Measurements from ENCODE around the gene CRIP3. TPM values are rescaled to one million over a fixed set of nuclear protein-coding genes. Genes with fewer than 3 reads are reported as not detected.

Gene CRIP3
- total RNA-seq, 2 donors from 2014 or later = 4.2 to 4.6 TPM

DNA sequence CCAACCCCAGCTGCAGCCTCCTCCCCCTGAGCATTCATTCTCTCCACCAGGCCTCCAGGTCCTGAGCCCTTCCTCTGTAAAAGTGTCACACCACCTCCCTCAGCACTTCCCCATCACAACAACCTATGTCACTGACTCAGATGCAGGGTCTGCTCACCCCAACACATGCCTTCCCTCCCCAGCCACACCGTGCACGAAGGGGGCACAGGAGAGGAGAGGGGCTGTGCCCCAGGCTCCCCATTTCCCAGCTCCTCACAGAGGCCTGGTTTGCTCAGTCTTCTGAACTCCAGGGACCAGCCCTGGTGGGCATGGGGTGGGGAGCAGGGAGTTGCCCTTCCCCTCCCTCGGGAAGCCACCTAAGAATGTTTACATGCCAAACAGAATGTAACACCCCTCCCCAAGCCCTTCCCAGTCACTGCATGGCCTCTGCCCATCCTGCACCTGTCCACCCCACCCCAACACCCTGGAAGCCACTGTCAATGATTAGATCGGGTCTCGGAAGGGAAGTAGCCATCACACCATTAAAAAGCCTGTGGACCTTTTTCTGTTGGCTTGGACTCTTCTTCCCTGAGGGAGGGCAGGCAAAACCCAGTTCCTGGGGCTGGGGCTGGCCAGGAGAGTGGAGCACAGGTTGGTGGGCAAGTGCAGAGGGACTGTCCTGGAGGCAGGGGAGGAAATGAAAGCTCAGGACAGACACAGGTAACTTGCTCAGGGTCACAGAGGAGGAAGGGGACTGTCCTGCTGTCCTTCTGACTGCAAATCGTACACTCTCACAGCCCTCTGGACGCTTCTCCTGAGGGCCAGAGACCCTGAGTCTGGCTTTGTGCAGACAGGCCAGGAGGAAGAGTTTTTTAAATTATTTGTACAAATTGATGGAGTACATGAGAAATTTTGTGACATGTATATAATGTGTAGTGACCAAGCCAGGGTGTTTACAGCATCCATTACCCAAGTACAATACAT lies 20.6 kb downstream of the CRIP3 start:
- Mint-ChIP-seq H3K27me3 (peaks cover 12% of the 10 kb centered on the region), H3K9me3 (no peaks in the 10 kb centered on the region), H3K4me1 (no peaks in the 10 kb centered on the region), H3K4me3 (no peak overlapping the region), H3K36me3 (ENCODE audit: low read depth) (no peaks in the 10 kb centered on the region), H3K27ac (no peak overlapping the region)
- ATAC-seq (replicated peaks) = no peak

DNA sequence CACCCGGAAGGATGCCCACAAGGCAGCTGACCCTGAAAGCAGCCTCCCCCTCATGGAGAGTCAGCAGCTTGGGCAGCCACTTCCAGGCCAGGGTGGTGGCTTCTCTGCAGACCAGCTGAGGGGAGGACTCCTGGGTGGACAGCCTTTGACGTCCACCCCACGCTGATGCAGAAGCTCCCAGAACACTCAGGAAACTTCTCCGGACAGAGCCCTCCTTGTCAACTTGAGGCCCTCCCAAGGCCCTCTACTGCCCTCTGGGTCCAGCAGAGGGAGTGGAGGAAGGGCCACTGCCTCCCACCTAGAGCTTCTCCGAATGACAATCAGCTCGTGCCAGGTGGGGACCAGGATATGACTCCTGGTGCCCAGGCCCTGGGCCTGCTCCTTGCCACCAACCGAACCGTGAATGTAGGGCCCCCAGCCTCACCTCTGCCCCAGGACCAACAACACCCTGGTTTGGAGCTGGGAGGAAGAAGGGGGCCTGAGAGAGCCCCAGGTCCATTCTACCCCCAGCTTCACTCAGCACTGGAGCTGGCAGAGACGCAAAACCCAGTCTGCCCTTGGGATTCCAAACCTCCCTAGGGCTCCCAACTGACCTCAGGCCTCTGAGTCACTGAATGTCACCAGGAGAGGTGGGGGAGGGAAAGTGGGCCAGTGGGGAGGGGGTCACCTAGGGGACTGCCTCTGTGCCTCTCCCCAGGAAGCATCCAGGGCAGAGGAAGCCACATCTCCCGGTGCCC lies 21.5 kb downstream of the CRIP3 start:
- Mint-ChIP-seq H3K4me1 (no peaks in the 10 kb centered on the region), H3K36me3 (ENCODE audit: low read depth) (no peaks in the 10 kb centered on the region), H3K4me3 (no peak overlapping the region), H3K9me3 (no peaks in the 10 kb centered on the region), H3K27me3 (peaks cover 12% of the 10 kb centered on the region), H3K27ac (no peak overlapping the region)
- ATAC-seq (replicated peaks) = no peak

DNA sequence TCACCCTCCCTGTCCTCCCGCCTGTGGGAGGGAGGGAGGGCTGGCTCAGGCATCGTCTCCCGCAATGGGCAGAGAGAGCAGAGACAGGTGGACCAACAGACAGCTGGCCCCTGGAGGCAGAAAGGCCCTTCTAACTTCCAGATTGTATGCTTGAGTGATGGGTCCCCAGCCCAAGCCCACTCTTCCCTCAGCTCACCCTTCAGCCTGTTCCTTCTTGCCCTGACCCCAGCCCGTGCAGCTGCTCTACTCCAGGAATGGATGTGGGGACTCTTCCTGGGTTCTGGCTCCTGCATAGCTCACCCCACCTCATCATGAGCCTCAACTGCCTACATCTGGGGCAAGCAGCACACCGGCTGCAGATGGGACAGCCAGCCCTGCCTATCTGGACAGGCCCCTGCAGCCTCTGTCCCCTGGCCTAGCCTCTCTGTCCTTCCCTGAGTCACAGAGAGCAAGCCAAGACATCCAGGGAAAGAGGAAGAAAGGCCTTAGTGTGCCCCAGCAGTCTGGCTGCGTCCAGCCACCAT lies 22.1 kb downstream of the CRIP3 start:
- no peak for ATAC-seq (replicated peaks)
- Mint-ChIP-seq H3K27ac (no peak overlapping the region), H3K27me3 (peaks cover 15% of the 10 kb centered on the region), H3K9me3 (no peaks in the 10 kb centered on the region), H3K36me3 (ENCODE audit: low read depth) (no peaks in the 10 kb centered on the region), H3K4me3 (no peak overlapping the region), H3K4me1 (no peaks in the 10 kb centered on the region)

DNA sequence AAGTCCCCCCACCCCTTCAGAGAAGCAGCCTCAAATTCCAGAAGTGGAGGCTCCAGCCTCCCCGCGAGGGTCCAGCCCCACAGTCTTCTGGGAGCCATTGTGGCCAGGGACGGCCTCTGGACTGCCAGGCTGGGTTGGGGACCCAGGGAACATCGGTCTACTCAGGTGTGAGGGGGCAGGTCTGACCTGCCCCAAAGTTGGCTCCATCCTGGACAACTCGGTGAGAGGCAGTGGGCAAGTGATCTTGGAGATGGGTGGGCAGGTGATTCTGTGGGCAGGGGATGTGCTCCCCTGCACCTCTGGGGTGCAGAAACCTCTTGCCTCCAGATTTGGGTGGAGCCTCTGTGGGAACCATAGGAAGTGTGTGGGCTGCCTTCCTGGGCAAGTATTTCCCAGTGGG lies 22.8 kb downstream of the CRIP3 start:
- H3K9me3 Mint-ChIP-seq = no peaks in the 10 kb centered on the region
- no peak for ATAC-seq (replicated peaks)
- no peaks in the 10 kb centered on the region for H3K4me1 Mint-ChIP-seq
- no peaks in the 10 kb centered on the region for H3K36me3 Mint-ChIP-seq (ENCODE audit: low read depth)
- no peak overlapping the region for H3K27ac Mint-ChIP-seq
- H3K4me3 Mint-ChIP-seq = no peak overlapping the region
- H3K27me3 Mint-ChIP-seq = peaks cover 19% of the 10 kb centered on the region

DNA sequence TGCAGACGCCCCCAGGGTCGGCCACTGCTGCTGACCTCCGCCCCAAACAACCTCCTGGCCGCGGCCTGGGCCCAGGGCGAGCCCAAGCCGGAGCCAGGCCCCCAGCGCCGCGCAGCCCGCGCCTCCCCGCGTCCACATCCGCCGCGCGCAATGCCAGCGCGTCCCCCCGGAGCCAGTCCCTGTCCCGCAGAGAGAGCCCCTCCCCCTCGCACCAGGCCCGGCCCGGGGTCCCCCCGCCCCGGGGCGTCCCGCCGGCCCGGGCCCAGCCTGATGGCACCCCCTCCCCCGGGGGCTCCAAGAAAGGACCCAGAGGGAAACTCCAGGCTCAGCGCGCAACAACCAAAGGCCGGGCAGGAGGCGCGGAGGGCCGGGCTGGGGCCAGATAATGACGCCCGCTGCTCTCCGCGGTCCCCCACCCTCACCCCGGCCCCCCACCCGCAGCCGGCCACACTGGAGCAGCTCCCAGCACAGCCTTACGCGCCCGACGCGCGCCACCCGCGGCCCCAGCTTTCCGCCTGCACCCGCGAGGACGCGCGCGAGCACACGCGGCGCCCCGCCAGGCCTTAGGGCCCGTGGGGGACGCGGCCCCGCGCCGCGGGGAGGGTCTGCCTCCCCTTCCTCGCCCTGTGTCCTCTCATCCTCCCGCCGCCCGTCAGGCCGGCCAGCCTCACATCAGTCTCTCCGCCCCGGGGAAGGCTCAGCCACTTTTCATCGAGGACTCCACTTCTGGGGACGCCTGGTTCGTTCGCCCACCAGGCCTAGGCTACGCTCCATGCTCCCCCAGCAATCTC lies 23.4 kb downstream of the CRIP3 start:
- peaks cover 24% of the 10 kb centered on the region for H3K27me3 Mint-ChIP-seq
- no peaks in the 10 kb centered on the region for H3K4me1 Mint-ChIP-seq
- H3K27ac Mint-ChIP-seq = no peak overlapping the region
- H3K4me3 Mint-ChIP-seq = no peak overlapping the region
- H3K36me3 Mint-ChIP-seq (ENCODE audit: low read depth) = no peaks in the 10 kb centered on the region
- no peak for ATAC-seq (replicated peaks)
- no peaks in the 10 kb centered on the region for H3K9me3 Mint-ChIP-seq

DNA sequence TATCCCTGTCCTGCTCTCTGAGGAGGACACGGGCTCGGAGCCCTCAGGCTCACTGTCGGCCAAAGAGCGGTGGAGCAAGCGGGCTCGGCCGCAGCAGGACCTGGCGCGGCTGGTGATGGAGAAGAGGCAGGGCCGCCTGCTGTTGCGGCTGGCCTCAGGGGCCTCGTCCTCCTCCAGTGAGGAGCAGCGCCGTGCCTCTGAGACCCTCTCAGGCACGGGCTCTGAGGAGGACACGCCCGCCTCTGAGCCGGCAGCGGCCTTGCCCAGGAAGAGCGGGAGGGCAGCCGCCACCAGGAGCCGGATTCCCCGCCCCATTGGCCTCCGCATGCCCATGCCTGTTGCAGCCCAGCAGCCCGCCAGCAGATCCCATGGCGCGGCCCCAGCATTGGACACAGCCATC lies 24.7 kb downstream of the CRIP3 start:
- no peaks in the 10 kb centered on the region for H3K9me3 Mint-ChIP-seq
- H3K4me1 Mint-ChIP-seq = no peaks in the 10 kb centered on the region
- H3K36me3 Mint-ChIP-seq (ENCODE audit: low read depth) = no peaks in the 10 kb centered on the region
- H3K4me3 Mint-ChIP-seq = no peak overlapping the region
- ATAC-seq (replicated peaks) = no peak
- peaks cover 24% of the 10 kb centered on the region for H3K27me3 Mint-ChIP-seq
- no peak overlapping the region for H3K27ac Mint-ChIP-seq

DNA sequence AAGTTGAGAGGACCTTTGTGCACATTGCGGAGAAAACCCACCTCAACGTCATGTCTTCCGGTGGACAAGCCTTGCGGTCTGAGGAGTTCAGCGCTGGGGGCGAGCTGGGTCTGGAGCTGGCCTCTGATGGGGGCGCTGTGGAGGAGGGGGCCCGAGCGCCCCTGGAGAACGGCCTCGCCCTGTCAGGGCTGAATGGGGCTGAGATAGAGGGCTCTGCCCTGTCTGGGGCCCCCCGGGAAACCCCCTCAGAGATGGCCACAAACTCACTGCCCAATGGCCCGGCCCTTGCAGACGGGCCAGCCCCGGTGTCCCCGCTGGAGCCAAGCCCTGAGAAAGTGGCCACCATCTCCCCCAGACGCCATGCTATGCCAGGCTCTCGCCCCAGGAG lies 25.1 kb downstream of the CRIP3 start:
- H3K9me3 Mint-ChIP-seq = no peaks in the 10 kb centered on the region
- no peak overlapping the region for H3K27ac Mint-ChIP-seq
- H3K4me3 Mint-ChIP-seq = no peak overlapping the region
- ATAC-seq (replicated peaks) = no peak
- H3K36me3 Mint-ChIP-seq (ENCODE audit: low read depth) = no peaks in the 10 kb centered on the region
- H3K4me1 Mint-ChIP-seq = no peaks in the 10 kb centered on the region
- peaks cover 24% of the 10 kb centered on the region for H3K27me3 Mint-ChIP-seq

DNA sequence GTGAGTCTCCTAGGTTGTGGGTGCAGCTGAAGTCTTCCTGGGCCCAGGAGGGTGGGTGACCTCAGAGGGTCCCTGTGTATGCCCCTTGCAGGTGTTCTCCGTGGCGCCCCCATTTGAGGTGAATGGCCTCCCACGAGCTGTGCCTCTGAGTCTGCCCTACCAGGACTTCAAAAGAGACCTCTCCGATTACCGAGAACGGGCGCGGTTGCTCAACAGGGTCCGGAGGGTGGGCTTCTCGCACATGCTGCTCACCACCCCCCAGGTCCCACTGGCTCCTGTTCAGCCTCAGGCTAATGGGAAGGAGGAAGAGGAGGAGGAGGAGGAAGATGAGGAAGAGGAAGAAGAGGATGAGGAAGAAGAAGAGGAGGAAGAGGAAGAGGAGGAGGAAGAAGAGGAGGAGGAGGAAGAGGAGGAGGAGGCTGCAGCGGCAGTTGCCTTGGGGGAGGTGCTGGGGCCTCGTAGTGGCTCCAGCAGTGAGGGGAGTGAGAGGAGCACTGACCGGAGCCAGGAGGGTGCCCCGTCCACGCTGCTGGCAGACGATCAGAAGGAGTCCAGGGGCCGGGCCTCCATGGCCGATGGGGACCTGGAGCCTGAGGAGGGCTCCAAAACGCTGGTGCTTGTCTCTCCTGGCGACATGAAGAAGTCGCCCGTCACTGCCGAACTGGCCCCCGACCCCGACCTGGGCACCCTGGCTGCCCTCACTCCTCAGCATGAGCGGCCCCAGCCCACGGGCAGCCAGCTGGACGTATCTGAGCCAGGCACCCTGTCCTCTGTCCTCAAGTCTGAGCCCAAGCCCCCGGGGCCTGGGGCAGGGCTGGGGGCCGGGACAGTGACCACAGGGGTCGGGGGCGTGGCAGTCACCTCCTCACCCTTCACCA lies 25.8 kb downstream of the CRIP3 start:
- no peaks in the 10 kb centered on the region for H3K4me1 Mint-ChIP-seq
- no peak overlapping the region for H3K4me3 Mint-ChIP-seq
- H3K36me3 Mint-ChIP-seq (ENCODE audit: low read depth) = no peaks in the 10 kb centered on the region
- H3K27ac Mint-ChIP-seq = no peak overlapping the region
- H3K9me3 Mint-ChIP-seq = no peaks in the 10 kb centered on the region
- H3K27me3 Mint-ChIP-seq = peaks cover 24% of the 10 kb centered on the region
- ATAC-seq (replicated peaks) = no peak

DNA sequence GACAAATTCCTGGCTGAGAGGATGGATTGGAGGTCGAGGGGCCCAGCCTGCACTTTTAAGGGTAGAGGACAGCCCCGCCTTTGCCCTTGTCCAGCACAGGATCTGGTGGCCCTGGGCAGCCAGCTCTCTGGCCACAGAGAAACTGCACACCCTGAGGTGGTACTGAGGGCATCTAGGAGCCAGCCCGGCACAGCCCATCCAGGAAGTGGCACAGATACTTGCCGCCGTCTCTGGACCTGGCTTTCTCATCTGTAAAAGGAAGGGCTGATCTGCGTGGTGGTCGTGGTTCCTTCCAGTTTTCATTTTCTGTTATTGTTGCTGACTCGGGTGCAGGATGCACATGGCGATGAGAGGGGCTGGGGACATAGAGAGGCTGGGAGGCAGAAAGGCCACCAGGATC lies 26.6 kb downstream of the CRIP3 start:
- Mint-ChIP-seq H3K4me3 (no peak overlapping the region), H3K27me3 (peaks cover 27% of the 10 kb centered on the region), H3K9me3 (no peaks in the 10 kb centered on the region), H3K4me1 (no peaks in the 10 kb centered on the region), H3K36me3 (ENCODE audit: low read depth) (no peaks in the 10 kb centered on the region), H3K27ac (no peak overlapping the region)
- no peak for ATAC-seq (replicated peaks)

DNA sequence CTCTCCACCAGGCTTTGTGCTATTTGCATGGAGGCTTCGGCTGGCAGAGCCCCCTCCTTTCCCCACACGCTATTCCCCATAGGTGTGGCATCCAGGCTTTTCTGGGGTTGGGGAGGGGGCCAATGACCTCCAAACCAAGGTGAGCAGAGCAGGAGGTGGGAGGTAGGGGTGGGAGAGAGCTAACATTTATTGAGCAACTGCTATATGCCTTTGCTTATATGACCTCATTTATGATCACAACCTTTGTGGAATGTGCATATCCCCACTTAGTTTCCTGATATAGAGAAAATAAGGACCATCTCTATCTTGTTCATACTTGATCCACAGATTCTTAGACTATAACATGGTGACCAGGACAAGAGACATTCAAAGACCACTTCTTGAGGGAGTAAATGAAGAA lies 28.4 kb downstream of the CRIP3 start:
- Mint-ChIP-seq H3K27ac (no peak overlapping the region), H3K4me1 (peaks cover 6% of the 10 kb centered on the region), H3K36me3 (ENCODE audit: low read depth) (no peaks in the 10 kb centered on the region), H3K9me3 (no peaks in the 10 kb centered on the region), H3K27me3 (peaks cover 22% of the 10 kb centered on the region), H3K4me3 (no peak overlapping the region)
- no peak for ATAC-seq (replicated peaks)

DNA sequence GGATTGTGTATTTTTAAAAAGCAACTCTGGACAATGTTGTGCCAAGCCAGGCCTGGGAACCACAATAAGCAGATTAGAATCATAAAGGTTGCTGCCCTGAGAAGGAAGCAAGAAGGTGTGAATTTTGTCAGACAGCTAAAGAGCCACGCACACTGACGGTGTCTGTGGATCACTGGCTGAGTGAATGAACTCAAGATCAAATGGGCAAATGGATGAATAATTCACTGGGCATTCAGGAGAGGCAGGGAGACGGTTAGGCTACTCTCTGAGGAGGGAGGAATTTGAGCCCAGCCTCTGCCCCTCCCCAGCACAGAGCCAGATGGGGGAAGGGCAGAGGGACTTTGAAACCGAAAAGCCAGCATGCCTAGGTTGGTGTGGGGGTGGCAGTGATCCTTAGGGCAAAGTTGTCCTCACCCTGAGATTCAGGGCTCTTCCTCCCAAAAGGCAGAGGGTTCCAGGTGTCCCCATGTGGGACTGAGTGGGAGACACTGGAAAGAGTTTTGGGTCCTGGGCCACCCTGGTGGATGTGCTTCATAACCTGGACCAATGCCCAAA lies 30.0 kb downstream of the CRIP3 start:
- no peak for ATAC-seq (replicated peaks)
- peaks cover 22% of the 10 kb centered on the region for H3K27me3 Mint-ChIP-seq
- H3K36me3 Mint-ChIP-seq (ENCODE audit: low read depth) = no peaks in the 10 kb centered on the region
- H3K9me3 Mint-ChIP-seq = no peaks in the 10 kb centered on the region
- peaks cover 6% of the 10 kb centered on the region for H3K4me1 Mint-ChIP-seq
- H3K4me3 Mint-ChIP-seq = no peak overlapping the region
- no peak overlapping the region for H3K27ac Mint-ChIP-seq

DNA sequence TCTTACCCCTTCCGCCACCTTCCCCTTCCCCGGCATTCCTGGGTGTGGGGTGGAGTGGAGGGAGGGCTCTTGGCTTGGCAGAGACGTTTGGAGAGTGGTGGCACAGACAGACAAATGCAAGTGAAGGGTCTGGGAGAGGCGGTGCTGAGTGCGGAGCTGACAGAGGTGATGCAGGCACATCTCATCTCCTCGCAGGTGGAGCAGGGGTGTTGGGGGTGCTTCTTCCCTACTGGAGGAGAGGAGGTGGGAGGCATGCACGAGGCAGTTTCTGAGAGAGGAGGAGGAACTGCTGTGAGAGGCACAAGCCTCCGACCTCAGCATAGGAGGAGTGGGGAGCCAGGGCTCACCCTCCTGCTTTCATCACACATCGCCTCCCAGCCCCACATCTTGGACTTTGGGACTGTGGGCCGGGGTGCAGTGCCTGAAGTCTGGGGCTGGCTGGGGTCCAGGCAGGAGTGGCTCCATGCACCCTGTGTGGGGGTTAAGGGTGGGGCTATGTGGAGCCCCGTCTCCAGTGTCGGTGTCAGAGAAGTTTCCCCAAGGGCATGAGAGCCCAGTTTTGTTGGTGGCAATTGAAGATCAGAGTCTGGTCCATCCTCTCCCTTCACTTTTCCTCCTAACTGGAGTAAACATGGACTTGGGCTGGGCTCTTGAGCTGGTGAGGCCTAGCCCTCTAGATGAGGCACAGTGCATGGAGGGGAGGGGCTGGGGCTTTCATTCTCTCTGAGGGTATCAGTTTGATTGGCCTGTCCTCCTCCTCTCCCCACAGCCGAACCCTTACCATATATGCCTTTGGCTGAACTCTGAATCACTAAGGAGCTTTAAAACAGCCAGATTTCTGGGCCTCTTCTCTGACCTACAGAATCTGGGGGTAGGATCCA lies 30.7 kb downstream of the CRIP3 start:
- Mint-ChIP-seq H3K4me3 (no peak overlapping the region), H3K9me3 (no peaks in the 10 kb centered on the region), H3K4me1 (peaks cover 6% of the 10 kb centered on the region), H3K36me3 (ENCODE audit: low read depth) (no peaks in the 10 kb centered on the region), H3K27ac (no peak overlapping the region), H3K27me3 (peaks cover 22% of the 10 kb centered on the region)
- ATAC-seq (replicated peaks) = no peak

DNA sequence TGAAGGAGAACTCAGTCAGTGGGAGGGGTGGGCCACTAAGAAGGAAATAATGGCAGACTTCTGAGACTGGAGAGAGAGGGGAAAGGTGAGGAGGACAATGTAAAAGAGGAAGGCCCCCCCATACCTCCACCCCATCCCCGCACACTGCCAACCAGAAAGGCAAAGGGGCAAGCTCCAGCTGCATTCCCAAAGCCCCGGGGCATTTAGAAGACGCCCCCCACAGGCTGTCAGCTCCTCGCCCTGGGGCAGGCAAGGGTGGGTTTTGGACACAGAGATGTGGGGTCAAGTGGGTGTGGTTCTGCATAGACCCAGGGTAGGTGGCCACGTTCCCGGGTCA lies 31.4 kb downstream of the CRIP3 start:
- no peak overlapping the region for H3K4me3 Mint-ChIP-seq
- no peak overlapping the region for H3K27ac Mint-ChIP-seq
- no peaks in the 10 kb centered on the region for H3K36me3 Mint-ChIP-seq (ENCODE audit: low read depth)
- H3K27me3 Mint-ChIP-seq = peaks cover 22% of the 10 kb centered on the region
- no peak for ATAC-seq (replicated peaks)
- H3K4me1 Mint-ChIP-seq = peaks cover 6% of the 10 kb centered on the region
- H3K9me3 Mint-ChIP-seq = no peaks in the 10 kb centered on the region
